ENCODE measurements around the gene IL22. TPM values are rescaled to one million over a fixed set of nuclear protein-coding genes. Genes with fewer than 3 reads are reported as not detected.

IL22 gene
- total RNA-seq, 1 donor from 2014 or later: not detected

DNA sequence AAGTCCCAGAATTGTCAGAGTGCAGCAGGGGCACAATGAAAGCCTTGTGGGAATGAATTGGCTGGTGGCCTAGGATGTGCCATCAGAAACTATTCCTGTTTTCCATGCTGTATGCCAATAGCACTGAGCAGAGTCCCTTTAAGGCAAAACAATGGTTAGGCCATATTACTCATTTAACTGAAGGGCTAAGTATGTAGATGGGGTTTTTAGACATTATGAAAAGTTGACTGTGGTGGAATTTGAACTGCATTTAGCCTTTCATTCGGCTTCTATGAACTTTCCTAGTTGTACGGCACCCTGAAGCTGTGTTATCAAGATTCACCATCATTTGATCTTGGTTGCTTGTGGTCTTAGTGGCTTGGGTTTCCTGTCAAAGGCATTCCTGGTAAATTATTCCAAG is 52.5 kb downstream of the IL22 start:
- Histone ChIP-seq H3K4me3 (ENCODE audit: insufficient read depth, low read depth, low read length) (no peak overlapping the region), H3K9ac (ENCODE audit: low read length) (no peak overlapping the region), H4K20me1 (ENCODE audit: insufficient read depth, low read length) (no peaks in the 10 kb centered on the region), H3K27me3 (ENCODE audit: insufficient read depth, low read length) (peaks cover 50% of the 10 kb centered on the region), H3K27ac (ENCODE audit: low read depth, low read length) (no peak overlapping the region), H3K4me1 (ENCODE audit: insufficient read depth, low read length) (peaks cover 8% of the 10 kb centered on the region), H3K79me2 (ENCODE audit: insufficient read depth, low read length) (no peaks in the 10 kb centered on the region), H3K4me2 (ENCODE audit: low read length) (peak overlapping the region; percentile 13), H2AFZ (ENCODE audit: low read depth, low read length) (no peak overlapping the region), H3K9me3 (ENCODE audit: insufficient read depth, low read depth, low read length) (no peaks in the 10 kb centered on the region), H3K36me3 (ENCODE audit: insufficient read depth, low read length) (no peaks in the 10 kb centered on the region)
- H3K27me3 Mint-ChIP-seq (ENCODE audit: low read depth, unreplicated experiment): peaks cover 23% of the 10 kb centered on the region
- H3K36me3 Mint-ChIP-seq (ENCODE audit: low read depth, unreplicated experiment): no peaks in the 10 kb centered on the region
- DNase-seq (ENCODE audit: low read depth) (peak; percentile 82), FAIRE-seq (no peak)
- H3K9me3 Mint-ChIP-seq (ENCODE audit: unreplicated experiment): peaks cover 2% of the 10 kb centered on the region
- no peak overlapping the region for H3K27ac Mint-ChIP-seq (ENCODE audit: unreplicated experiment)
- H3K4me3 Mint-ChIP-seq (ENCODE audit: unreplicated experiment): no peak overlapping the region
- TF ChIP-seq, protein P1, sequence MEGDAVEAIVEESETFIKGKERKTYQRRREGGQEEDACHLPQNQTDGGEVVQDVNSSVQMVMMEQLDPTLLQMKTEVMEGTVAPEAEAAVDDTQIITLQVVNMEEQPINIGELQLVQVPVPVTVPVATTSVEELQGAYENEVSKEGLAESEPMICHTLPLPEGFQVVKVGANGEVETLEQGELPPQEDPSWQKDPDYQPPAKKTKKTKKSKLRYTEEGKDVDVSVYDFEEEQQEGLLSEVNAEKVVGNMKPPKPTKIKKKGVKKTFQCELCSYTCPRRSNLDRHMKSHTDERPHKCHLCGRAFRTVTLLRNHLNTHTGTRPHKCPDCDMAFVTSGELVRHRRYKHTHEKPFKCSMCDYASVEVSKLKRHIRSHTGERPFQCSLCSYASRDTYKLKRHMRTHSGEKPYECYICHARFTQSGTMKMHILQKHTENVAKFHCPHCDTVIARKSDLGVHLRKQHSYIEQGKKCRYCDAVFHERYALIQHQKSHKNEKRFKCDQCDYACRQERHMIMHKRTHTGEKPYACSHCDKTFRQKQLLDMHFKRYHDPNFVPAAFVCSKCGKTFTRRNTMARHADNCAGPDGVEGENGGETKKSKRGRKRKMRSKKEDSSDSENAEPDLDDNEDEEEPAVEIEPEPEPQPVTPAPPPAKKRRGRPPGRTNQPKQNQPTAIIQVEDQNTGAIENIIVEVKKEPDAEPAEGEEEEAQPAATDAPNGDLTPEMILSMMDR (IDR thresholded peaks at IDR 0.05; ENCODE audit: insufficient read depth, low read depth, low read length): no peak
- no peak for TF ChIP-seq EZH2 (IDR thresholded peaks at IDR 0.05; ENCODE audit: insufficient read depth, low read length)
- H3K4me1 Mint-ChIP-seq (ENCODE audit: low read depth, unreplicated experiment): peaks cover 11% of the 10 kb centered on the region

DNA sequence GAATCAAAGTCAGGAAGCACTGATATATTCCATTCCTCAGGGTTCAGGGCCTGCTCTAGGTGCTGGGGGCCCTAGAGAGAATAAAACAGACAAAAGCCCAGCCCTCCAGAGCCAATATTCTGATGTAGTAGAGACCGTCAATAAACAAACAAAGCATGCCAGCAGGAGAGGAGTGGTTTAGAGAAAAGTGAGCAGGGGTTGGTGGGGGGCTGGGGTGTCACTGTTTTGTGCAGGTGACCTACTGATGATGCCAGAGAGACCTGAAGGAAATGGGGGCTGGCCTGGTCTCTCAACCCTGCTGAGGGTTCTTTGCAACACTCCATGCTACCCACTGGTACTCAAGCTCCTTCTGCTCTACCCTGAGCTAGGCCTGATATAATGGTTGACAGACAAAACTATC is 54.3 kb downstream of the IL22 start:
- H2AFZ ChIP-seq (ENCODE audit: low read depth, low read length): no peak overlapping the region
- no peaks in the 10 kb centered on the region for H3K36me3 ChIP-seq (ENCODE audit: insufficient read depth, low read length)
- H3K9me3 Mint-ChIP-seq (ENCODE audit: unreplicated experiment): peaks cover 2% of the 10 kb centered on the region
- no peaks in the 10 kb centered on the region for H3K36me3 Mint-ChIP-seq (ENCODE audit: low read depth, unreplicated experiment)
- H3K4me1 Mint-ChIP-seq (ENCODE audit: low read depth, unreplicated experiment): peaks cover 11% of the 10 kb centered on the region
- H3K4me1 ChIP-seq (ENCODE audit: insufficient read depth, low read length): peaks cover 8% of the 10 kb centered on the region
- FAIRE-seq (no peak), DNase-seq (ENCODE audit: low read depth) (no peak)
- no peak overlapping the region for H3K9ac ChIP-seq (ENCODE audit: low read length)
- H3K9me3 ChIP-seq (ENCODE audit: insufficient read depth, low read depth, low read length): no peaks in the 10 kb centered on the region
- no peaks in the 10 kb centered on the region for H3K79me2 ChIP-seq (ENCODE audit: insufficient read depth, low read length)
- H3K27me3 Mint-ChIP-seq (ENCODE audit: low read depth, unreplicated experiment): peaks cover 18% of the 10 kb centered on the region
- no peak overlapping the region for H3K4me2 ChIP-seq (ENCODE audit: low read length)
- H3K27ac ChIP-seq (ENCODE audit: low read depth, low read length): no peak overlapping the region
- H3K4me3 ChIP-seq (ENCODE audit: insufficient read depth, low read depth, low read length): no peak overlapping the region
- TF ChIP-seq EZH2 (IDR thresholded peaks at IDR 0.05; ENCODE audit: insufficient read depth, low read length): no peak
- TF ChIP-seq, protein P1 (IDR thresholded peaks at IDR 0.05; ENCODE audit: insufficient read depth, low read depth, low read length): no peak
- no peak overlapping the region for H3K27ac Mint-ChIP-seq (ENCODE audit: unreplicated experiment)
- H4K20me1 ChIP-seq (ENCODE audit: insufficient read depth, low read length): no peaks in the 10 kb centered on the region
- H3K27me3 ChIP-seq (ENCODE audit: insufficient read depth, low read length): peaks cover 48% of the 10 kb centered on the region
- no peak overlapping the region for H3K4me3 Mint-ChIP-seq (ENCODE audit: unreplicated experiment)

DNA sequence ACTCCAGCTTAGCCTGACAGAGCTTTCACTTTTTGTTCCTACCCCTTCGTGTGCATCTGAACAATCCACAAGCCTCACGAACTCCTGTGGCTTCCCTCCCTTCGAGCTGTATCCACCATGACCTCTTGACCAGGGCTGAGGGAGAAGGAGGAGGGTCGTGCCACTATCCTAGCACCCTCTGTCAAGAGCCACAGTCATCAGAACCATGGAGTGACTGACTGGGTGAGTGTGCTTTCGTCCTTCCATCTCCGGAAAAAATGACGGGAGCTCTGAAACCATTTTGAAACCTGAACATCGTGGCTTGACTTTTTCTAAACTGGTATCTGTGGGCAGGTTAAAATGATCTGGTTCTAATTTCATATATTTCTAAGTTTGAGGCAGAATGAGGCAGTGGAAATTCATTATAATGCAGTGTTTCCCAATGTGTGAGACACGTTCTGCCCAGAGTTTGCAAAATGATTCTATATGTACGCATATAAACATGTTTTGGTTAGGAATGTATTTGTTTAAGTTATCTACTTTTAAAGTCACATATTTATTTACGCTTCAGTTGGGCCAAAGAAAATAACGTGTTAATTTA is 54.8 kb downstream of the IL22 start:
- H3K27me3 ChIP-seq (ENCODE audit: insufficient read depth, low read length): peaks cover 53% of the 10 kb centered on the region
- Mint-ChIP-seq H3K4me3 (ENCODE audit: unreplicated experiment) (no peak overlapping the region), H3K4me1 (ENCODE audit: low read depth, unreplicated experiment) (peaks cover 11% of the 10 kb centered on the region), H3K27me3 (ENCODE audit: low read depth, unreplicated experiment) (peaks cover 20% of the 10 kb centered on the region), H3K27ac (ENCODE audit: unreplicated experiment) (no peak overlapping the region), H3K36me3 (ENCODE audit: low read depth, unreplicated experiment) (no peaks in the 10 kb centered on the region), H3K9me3 (ENCODE audit: unreplicated experiment) (peaks cover 2% of the 10 kb centered on the region)
- H3K4me2 ChIP-seq (ENCODE audit: low read length): no peak overlapping the region
- FAIRE-seq (no peak), DNase-seq (ENCODE audit: low read depth) (no peak)
- H3K9ac ChIP-seq (ENCODE audit: low read length): no peak overlapping the region
- TF ChIP-seq, protein P1 (IDR thresholded peaks at IDR 0.05; ENCODE audit: insufficient read depth, low read depth, low read length): no peak
- no peak for TF ChIP-seq EZH2 (IDR thresholded peaks at IDR 0.05; ENCODE audit: insufficient read depth, low read length)
- no peak overlapping the region for H3K27ac ChIP-seq (ENCODE audit: low read depth, low read length)
- no peak overlapping the region for H2AFZ ChIP-seq (ENCODE audit: low read depth, low read length)
- H3K4me1 ChIP-seq (ENCODE audit: insufficient read depth, low read length): peaks cover 8% of the 10 kb centered on the region
- no peaks in the 10 kb centered on the region for H3K36me3 ChIP-seq (ENCODE audit: insufficient read depth, low read length)
- no peaks in the 10 kb centered on the region for H4K20me1 ChIP-seq (ENCODE audit: insufficient read depth, low read length)
- no peak overlapping the region for H3K4me3 ChIP-seq (ENCODE audit: insufficient read depth, low read depth, low read length)
- no peaks in the 10 kb centered on the region for H3K9me3 ChIP-seq (ENCODE audit: insufficient read depth, low read depth, low read length)
- H3K79me2 ChIP-seq (ENCODE audit: insufficient read depth, low read length): no peaks in the 10 kb centered on the region
